Motor neuron (in vitro differentiated cells): ENCODE data around the gene LTBP1. TPM values are rescaled to one million over a fixed set of nuclear protein-coding genes. Genes with fewer than 3 reads are reported as not detected.

Source experiments
- ATAC-seq, 8 experiments: fragments of 200-7000 bp; cut with Tn5 transposase; replicated peaks in 6 of 8; 2 replicates each; pipeline ENCODE4 v1.8.0; 2021; ENCODE audit warnings: mild to moderate bottlenecking in 8 of 8, moderate library complexity in 8 of 8
- H3K27ac ChIP-seq, 2 donors: fragments of 250-450 bp; sonication (Bioruptor Pico); 2 replicates each; pipeline ENCODE4 v1.9.0; 2021; ENCODE audit warnings: antibody characterized with exemption in 2 of 2, mild to moderate bottlenecking in 2 of 2, moderate library complexity in 1 of 2
- H3K4me1 ChIP-seq, 2 donors: fragments of 250-450 bp; sonication (Bioruptor Pico); replicated peaks in 1 of 2; 2 replicates each; pipeline ENCODE4 v1.6.1; 2021; ENCODE audit warnings: antibody characterized with exemption in 2 of 2, mild to moderate bottlenecking in 2 of 2, moderate library complexity in 1 of 2
- H3K4me3 ChIP-seq, 5 donors: fragments of 250-450 bp; sonication (Bioruptor Pico); 2 replicates each; pipeline ENCODE4 v1.9.0; 2021; ENCODE audit warnings: antibody characterized with exemption in 5 of 5, mild to moderate bottlenecking in 5 of 5, moderate library complexity in 4 of 5
- WGBS, 10 experiments: fragments of 450-650 bp; shearing (Covaris generic); methylation state at CpG; one replicate each; pipeline ENCODE4 v1.0.0; 2022; 5-methylcytosine and 5-hydroxymethylcytosine counted together
- in situ Hi-C, 9 experiments: fragments of 400-800 bp; cut with MboI; loops; one replicate each; pipeline ENCODE4 v1.15.0; 2021; ENCODE audit warnings: low sequenced_read_pairs in 9 of 9, low pct_unique_long_range_greater_than_20kb in 2 of 9; ENCODE audit not compliant: unreplicated experiment in 9 of 9
- total RNA-seq, 8 experiments: library from RNA; unstranded; fragments of 300-600 nt; gene quantifications; 2 replicates each; pipeline versions ENCODE4 v1.2.3 to v1.2.4, GENCODE V29; 2022

Gene LTBP1
- total RNA-seq, 8 experiments from 2014 or later: 2.8 to 692 (median 20.8) TPM

DNA sequence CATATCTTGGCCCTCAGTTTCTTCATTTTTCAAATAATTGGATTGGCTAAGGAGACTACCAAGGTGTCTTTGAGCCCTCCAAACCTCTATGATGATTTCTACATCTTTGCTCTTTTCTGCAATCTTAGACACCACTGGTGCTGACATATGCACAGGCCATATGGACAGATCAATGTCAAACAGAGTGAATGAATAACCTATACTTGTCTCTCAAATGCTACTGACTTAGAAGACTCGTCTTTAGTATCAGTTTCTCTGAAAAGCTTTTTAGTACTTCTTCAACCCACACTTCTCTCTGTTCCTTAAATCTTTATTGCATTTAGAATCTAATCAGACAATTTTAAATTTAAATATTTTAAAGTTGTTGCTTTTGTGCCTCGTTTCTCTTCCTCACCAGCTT lies 258.2 kb downstream of the LTBP1 start:
- WGBS, 10 experiments: 17 to 100% (median 82%) methylated on average over 1 to 2 of the region's 2 CpGs
- in situ Hi-C loops: no loop called here
- Histone ChIP-seq H3K27ac (no peak overlapping the region), H3K4me1 (no peaks in the 10 kb centered on the region), H3K4me3 (no peak overlapping the region)
- no peak for ATAC-seq

DNA sequence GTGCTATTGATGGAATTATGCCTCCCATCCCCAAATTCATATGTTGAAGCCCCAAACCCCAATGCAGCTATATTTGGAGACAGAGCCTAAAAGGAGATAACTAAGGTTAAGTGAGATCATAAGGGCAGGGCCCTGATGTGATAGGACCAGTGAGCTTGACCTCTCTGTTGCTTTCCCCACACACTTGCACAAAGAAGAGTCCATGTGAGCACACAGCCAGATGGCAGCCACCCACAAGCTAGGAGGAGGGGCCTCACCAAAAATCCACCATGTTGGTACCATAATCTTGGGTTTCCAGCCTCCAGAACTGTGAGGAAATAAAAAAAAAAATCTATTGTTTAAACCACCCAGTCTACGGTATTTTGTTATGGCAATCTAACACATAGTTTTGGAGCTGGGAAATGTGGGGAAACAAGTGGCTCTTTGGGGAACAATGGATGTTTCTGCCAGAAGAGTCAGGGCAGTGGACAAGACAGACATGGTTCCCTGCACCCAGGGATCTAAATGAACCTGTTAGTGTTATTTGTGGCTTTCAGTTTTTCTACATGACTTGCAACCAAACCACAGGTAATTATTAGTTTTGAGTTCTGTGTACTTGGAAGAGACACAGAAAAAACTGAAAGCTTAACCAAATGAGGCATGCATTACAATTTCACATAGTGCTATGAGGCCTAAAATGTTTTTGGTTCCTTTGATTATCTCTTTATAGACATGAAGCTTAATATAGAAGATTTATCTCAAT lies 259.1 kb downstream of the LTBP1 start:
- no peak overlapping the region for H3K4me3 ChIP-seq
- WGBS, 10 experiments: 60 to 100% (median 100%) methylated on average over 1 of the region's 1 CpG; no CpG with 5 or more reads in 3 of the 10 experiments
- no peak for ATAC-seq
- no peaks in the 10 kb centered on the region for H3K4me1 ChIP-seq
- in situ Hi-C loops: no loop called here
- no peak overlapping the region for H3K27ac ChIP-seq

DNA sequence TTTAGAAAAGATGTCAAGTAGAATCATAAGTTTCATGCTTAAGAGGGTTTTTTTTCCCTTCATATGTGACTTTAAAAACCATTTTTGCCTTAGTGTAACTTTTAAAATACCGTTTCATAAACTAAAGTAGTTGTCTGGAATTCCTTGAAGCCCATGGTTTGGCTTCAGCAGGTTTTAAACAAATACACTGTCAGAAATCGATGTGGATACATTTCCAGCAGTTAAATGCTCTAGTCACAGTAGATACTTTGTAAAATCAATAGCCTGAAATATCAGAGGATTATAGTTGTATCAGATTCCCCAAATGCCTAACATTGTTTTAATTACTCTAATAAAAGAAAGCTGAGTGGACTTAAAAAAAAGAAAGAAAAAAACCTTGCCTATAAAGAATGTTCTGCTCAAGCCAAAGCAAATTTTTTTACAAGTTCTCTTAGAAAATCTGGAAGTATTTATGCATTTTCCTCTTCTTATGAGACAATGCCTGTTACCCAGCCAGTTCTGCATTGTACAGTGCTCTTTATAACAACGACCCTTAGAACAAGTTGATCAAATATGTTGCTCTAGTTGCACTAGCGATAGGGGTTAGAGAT lies 260.5 kb downstream of the LTBP1 start:
- ATAC-seq: no peak

DNA sequence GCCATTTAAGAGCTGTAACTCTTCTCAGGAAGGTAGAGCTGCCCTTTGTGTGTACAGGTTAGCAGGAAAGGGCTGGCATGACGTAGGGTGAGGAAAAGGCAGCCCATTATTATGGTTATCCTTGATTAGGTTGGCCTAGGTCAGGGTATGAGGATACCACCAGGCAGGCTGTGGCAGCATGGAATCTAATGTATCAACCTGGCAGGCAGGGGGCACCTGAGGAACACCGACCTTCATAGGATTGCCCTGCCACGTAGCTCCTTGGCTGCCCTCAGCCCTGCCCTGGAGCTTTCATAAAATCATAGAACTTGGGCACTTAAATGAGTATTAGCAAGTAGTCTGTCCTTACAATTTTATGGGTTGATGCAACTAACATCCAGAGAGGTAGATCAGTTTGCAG lies 261.6 kb downstream of the LTBP1 start:
- ATAC-seq: peak in 1 of 8 experiments; percentile 19
- in situ Hi-C loops: no loop called here
- no peaks in the 10 kb centered on the region for H3K4me1 ChIP-seq
- 40 to 100% (median 93%) methylated on average over 1 to 3 of the region's 3 CpGs; no CpG with 5 or more reads in 3 of the 10 experiments for WGBS, 10 experiments
- no peak overlapping the region for H3K4me3 ChIP-seq
- no peak overlapping the region for H3K27ac ChIP-seq

More for the DNA sequence above, 260.5 kb downstream of the LTBP1 start:
- Histone ChIP-seq H3K27ac (no peak overlapping the region), H3K4me3 (no peak overlapping the region), H3K4me1 (no peaks in the 10 kb centered on the region)
- WGBS, 10 experiments: 11 to 96% (median 84%) methylated on average over 2 to 4 of the region's 4 CpGs
- in situ Hi-C loops: no loop called here

- H3K27ac ChIP-seq: no peak overlapping the region
- in situ Hi-C loops: no loop called here
- H3K4me1 ChIP-seq: no peaks in the 10 kb centered on the region
- no peak for ATAC-seq
- 50 to 100% (median 76%) methylated on average over 1 of the region's 1 CpG for WGBS, 10 experiments
- no peak overlapping the region for H3K4me3 ChIP-seq
Measured at GRCh38 chr2:33209976-33210375, 263.2 kb downstream of the LTBP1 start.

- in situ Hi-C loops: no loop called here
Measured at GRCh38 chr2:33210626-33211025, 263.9 kb downstream of the LTBP1 start.

DNA sequence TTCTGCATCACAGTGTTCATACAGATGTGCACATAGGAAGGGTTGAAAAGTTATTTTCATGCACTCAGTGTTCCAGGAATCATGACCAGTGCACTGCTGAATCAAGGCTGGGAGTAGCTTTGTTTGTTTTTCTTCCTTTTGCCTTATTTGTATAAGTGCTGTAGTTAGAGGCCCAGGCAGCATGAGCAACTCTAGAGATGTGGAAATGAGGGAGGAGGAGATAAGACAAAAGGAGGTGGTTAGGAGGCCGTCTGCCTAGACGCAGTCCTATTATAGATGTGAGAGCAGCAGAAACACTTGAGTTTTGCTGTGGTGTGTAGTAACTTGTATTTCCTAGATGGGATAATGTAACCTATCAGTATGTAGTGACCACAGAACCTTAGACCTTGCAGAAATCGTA lies 265.4 kb downstream of the LTBP1 start:
- in situ Hi-C loops: no loop called here
- peak in 6 of 8 experiments; percentile 27 to 92 (median 76) for ATAC-seq
- Histone ChIP-seq H3K4me1 (no peaks in the 10 kb centered on the region), H3K27ac (no peak overlapping the region), H3K4me3 (no peak overlapping the region)
- 20 to 100% (median 80%) methylated on average over 1 to 3 of the region's 3 CpGs; no CpG with 5 or more reads in 3 of the 10 experiments for WGBS, 10 experiments

More at GRCh38 chr2:33210626-33211025, 263.9 kb downstream of the LTBP1 start:
- no peak overlapping the region for H3K4me3 ChIP-seq
- H3K4me1 ChIP-seq: no peaks in the 10 kb centered on the region
- no peak overlapping the region for H3K27ac ChIP-seq
- WGBS, 10 experiments: 0 to 50% (median 33%) methylated on average over 1 to 3 of the region's 3 CpGs
- ATAC-seq: peak in 2 of 8 experiments; percentile 23 to 30

DNA sequence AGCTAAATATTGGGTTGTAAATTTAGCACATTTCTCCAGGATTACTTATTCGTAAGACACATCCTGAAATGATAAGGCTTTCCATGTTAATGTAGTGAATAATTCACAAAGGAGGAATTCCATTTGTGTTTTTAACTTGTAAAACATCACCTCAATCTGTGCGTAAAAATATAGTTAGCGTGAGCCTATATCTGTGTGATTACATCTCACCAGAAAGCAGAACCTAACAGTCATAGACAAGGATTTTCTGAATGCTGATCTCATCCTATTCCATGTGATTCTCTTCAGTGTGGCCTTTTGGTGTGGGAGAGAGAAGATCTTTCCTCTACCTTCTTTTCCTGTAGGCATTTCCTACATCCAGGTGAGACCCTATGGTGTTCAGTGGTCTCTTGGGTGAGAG lies 266.5 kb downstream of the LTBP1 start:
- 67 to 100% (median 100%) methylated on average over 1 to 3 of the region's 3 CpGs; no CpG with 5 or more reads in 1 of the 10 experiments for WGBS, 10 experiments
- no peaks in the 10 kb centered on the region for H3K4me1 ChIP-seq
- ATAC-seq: no peak
- no peak overlapping the region for H3K27ac ChIP-seq
- in situ Hi-C loops: no loop called here
- no peak overlapping the region for H3K4me3 ChIP-seq

DNA sequence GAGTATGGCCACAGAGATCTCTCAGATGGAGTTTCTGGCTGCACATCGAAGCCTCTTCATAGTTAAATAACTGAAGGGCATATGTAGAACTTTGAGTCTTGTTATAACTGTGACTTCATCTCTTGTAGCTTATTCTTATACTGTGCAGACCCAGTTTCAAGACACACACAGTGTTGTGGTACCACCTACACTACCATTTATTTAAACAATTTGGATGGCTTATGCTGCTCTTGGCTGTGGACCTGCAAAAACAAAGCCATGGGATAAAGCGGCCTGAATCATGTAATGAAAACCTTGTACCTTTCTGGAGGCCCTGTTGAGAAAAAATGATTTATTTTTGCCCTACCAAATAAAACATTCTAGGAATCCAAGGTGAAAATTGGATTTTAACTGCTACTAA lies 266.9 kb downstream of the LTBP1 start:
- in situ Hi-C loops: no loop called here
- H3K4me1 ChIP-seq: no peaks in the 10 kb centered on the region
- 83 to 100% (median 100%) methylated on average over 1 to 2 of the region's 2 CpGs; no CpG with 5 or more reads in 3 of the 10 experiments for WGBS, 10 experiments
- H3K4me3 ChIP-seq: no peak overlapping the region
- H3K27ac ChIP-seq: no peak overlapping the region
- no peak for ATAC-seq

DNA sequence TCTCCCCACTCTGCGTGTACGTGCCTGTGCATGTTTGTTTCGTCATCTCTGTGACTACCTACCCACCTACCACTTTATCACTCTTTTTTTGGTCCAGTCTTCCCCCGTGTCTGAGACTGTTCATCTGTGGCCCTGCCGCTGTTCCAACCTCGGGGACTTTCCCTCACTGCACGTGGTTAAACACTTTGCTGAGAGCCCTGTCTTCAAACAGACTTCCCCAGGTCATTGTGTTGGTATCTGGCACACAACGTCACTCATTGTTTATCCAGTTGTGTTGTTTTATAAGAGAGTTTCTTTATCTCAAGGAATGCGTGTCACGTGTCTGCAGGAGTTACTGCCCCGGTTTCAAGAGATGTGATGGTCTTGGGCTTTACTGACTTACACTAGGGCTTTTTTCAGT lies 267.7 kb downstream of the LTBP1 start:
- no peak overlapping the region for H3K27ac ChIP-seq
- no peak overlapping the region for H3K4me3 ChIP-seq
- H3K4me1 ChIP-seq: no peaks in the 10 kb centered on the region
- in situ Hi-C loops: no loop called here
- 80 to 98% (median 94%) methylated on average over 1 to 10 of the region's 11 CpGs for WGBS, 10 experiments
- ATAC-seq: no peak

DNA sequence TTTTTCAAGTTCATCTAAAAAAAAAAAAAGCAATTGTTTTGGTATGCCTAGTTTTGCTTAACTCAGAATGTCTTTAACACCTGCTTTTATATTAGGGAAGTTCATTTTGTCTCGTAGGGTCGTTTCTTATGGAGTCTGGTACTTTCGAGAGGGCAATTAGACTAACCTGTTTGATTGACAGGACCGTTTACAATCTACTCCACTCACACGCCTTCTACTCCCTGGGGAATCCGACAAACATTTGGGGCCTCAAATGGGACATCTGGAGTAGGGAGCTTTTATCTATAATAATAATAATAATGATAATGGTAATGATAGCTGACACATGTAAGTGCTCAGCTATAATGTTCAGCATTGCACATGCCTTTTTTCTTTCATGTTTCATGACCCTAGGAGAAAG lies 268.1 kb downstream of the LTBP1 start:
- 50 to 77% (median 51%) methylated on average over 2 to 5 of the region's 6 CpGs; no CpG with 5 or more reads in 5 of the 10 experiments for WGBS, 10 experiments
- H3K27ac ChIP-seq: no peak overlapping the region
- H3K4me3 ChIP-seq: no peak overlapping the region
- in situ Hi-C loops: no loop called here
- ATAC-seq: no peak
- H3K4me1 ChIP-seq: no peaks in the 10 kb centered on the region

DNA sequence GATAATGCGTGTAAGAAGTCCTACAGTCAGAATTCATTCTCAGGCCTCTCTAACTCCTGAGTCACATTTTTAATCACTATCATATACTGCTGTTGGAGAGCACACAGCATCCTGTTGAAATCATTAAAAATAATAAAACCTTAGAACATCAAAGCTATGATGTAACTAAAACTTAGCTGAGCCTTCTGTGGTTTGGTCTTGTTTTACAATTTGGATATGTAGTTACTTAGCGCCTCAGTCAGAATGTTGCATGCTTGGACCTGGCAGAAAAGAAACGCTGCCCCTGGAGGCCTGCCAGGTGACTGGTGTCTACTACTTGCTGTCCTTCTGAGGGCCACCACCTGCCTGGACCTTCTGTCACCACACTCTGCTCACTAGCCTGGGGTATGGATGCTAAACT lies 268.5 kb downstream of the LTBP1 start:
- Histone ChIP-seq H3K27ac (no peak overlapping the region), H3K4me1 (no peaks in the 10 kb centered on the region), H3K4me3 (no peak overlapping the region)
- WGBS, 10 experiments: 12 to 100% (median 91%) methylated on average over 1 to 3 of the region's 3 CpGs; no CpG with 5 or more reads in 2 of the 10 experiments
- in situ Hi-C loops: no loop called here
- ATAC-seq: peak in 1 of 8 experiments; percentile 8

DNA sequence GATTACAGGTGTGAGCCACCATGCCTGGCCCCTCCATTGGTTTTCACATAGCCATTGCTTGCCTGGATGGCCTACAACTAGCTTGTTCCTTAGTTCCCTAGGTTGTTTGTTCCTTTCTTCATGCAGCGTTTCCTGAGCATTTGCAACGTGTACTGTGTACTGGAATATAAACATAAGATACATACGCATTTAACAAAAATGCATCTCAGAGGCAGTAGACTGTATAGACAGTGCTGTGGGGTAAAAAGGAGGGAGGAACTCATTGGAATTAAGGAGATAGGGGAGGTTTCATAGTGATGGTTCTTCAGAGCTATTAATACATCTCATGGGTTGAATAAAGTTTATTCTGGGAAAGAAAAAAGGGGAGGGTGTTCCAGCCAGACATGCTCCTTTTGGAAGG lies 269.2 kb downstream of the LTBP1 start:
- in situ Hi-C loops: no loop called here

More for the DNA sequence above, 269.2 kb downstream of the LTBP1 start:
- H3K4me3 ChIP-seq: no peak overlapping the region
- H3K27ac ChIP-seq: no peak overlapping the region
- H3K4me1 ChIP-seq: no peaks in the 10 kb centered on the region
- 71 to 100% (median 95%) methylated on average over 1 to 3 of the region's 3 CpGs; no CpG with 5 or more reads in 3 of the 10 experiments for WGBS, 10 experiments
- peak in 1 of 8 experiments; percentile 69 for ATAC-seq
